AG09319 (cell line): Measurements from ENCODE around the gene MYMK.

Experiments used
- DNase-seq: peaks from one replicate; pipeline ENCODE4 v3.0.0-alpha.2; 2010; ENCODE audit warnings: low read depth; ENCODE audit errors: extremely low read depth
- TF ChIP-seq, protein P1 (sequence below): IDR thresholded peaks from 2 replicates; pipeline ENCODE4 v1.5.1; 2011; ENCODE audit warnings: low read depth, mild to moderate bottlenecking, inconsistent platforms, low read length, moderate library complexity

MYMK gene

DNA sequence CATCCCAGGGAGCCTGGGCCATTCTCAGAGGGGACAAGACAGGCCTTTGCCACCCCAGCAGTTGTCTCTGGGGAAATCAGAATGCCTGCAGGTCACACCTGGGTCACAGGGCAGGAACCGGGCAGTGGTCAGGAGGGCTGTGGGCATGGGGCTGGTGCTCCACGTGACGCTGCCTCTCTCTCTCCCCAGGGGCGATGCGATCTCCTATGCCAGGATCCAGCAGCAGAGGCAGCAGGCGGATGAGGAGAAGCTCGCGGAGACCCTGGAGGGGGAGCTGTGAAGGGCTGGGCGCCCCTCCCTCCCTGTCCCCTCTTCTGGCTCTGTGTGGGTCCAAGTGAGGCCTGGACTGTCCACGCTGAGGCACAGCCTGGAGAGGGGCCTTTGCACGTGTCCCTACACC is 56.4 kb downstream of the MYMK start:
- TF ChIP-seq, protein P1, sequence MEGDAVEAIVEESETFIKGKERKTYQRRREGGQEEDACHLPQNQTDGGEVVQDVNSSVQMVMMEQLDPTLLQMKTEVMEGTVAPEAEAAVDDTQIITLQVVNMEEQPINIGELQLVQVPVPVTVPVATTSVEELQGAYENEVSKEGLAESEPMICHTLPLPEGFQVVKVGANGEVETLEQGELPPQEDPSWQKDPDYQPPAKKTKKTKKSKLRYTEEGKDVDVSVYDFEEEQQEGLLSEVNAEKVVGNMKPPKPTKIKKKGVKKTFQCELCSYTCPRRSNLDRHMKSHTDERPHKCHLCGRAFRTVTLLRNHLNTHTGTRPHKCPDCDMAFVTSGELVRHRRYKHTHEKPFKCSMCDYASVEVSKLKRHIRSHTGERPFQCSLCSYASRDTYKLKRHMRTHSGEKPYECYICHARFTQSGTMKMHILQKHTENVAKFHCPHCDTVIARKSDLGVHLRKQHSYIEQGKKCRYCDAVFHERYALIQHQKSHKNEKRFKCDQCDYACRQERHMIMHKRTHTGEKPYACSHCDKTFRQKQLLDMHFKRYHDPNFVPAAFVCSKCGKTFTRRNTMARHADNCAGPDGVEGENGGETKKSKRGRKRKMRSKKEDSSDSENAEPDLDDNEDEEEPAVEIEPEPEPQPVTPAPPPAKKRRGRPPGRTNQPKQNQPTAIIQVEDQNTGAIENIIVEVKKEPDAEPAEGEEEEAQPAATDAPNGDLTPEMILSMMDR: no peak
- no peak for DNase-seq

DNA sequence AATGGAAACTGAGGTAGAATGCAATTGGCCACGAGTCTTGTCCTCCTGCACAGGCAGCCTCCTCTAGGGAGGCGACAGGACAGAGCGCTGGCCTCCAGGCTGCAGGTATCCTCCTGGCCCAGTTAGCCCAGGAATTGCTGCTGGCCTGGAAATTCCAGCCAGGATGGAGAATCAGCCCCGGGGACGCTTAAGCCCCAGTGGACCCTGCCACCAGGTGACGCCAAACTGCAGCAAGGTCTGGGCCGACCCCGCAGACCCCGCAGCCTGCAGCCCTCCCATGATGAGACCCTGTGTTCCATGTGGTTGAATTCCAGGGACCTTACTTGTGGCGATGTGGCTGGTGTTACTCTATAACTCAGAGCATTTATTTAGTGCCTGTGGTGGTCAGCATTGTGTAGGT is 57.7 kb downstream of the MYMK start:
- DNase-seq: no peak
- TF ChIP-seq, protein P1: no peak

DNA sequence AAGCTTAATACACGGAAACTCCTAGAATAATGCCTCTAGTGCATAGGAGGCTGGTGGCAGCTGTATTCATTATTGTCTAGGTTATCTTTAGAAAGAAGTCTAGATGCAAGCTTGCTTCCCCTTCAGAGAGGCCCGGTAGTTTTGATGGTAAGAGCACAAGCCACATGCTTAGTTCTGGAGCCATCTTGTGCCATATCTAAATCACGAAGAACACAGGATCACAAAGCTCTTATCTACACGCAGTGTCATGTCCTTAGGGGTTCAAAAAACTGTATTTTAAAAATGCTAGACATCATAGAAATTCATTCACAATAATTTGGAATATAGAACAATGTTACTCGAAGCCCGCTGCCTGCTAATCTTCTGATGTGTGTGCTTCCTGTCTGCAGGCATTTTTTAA is 58.8 kb downstream of the MYMK start:
- TF ChIP-seq, protein P1: no peak
- no peak for DNase-seq

DNA sequence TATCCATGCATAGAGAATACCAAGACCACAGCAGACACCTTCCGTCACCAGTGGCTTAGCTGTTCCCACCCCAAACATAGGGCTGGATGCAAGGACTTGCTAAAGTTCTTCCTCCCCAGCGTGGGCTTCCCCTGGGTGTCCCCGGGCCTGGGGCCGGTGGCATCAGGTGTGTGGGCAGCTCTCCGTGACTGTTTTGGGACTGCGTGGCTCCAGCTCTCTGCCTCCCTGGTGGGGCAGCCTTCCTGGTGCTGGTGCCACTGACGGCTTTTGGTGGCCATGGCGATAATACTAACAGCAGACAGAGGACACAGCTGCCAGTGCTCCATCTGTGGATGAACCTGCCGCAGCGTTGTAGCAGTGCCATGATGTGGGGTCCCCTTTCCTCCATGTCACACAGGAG is 60.1 kb downstream of the MYMK start:
- TF ChIP-seq, protein P1: no peak
- DNase-seq: no peak
